Breast epithelium (tissue), 3 donors: ENCODE results near the gene IFNL4.

Experiments
- POLR2A ChIP-seq: fragments of 450-650 bp; IDR thresholded peaks from one replicate; pipeline ENCODE4 v1.6.1; 2016; ENCODE audit warnings: antibody characterized with exemption, mild to moderate bottlenecking, moderate library complexity
- TF ChIP-seq, protein P1 (sequence below), 3 donors: fragments of 450-650 bp; IDR thresholded peaks; one replicate each; pipeline ENCODE4 v1.5.1; 2016 to 2017; ENCODE audit warnings: antibody characterized with exemption in 3 of 3, mild to moderate bottlenecking in 3 of 3, moderate library complexity in 3 of 3

DNA sequence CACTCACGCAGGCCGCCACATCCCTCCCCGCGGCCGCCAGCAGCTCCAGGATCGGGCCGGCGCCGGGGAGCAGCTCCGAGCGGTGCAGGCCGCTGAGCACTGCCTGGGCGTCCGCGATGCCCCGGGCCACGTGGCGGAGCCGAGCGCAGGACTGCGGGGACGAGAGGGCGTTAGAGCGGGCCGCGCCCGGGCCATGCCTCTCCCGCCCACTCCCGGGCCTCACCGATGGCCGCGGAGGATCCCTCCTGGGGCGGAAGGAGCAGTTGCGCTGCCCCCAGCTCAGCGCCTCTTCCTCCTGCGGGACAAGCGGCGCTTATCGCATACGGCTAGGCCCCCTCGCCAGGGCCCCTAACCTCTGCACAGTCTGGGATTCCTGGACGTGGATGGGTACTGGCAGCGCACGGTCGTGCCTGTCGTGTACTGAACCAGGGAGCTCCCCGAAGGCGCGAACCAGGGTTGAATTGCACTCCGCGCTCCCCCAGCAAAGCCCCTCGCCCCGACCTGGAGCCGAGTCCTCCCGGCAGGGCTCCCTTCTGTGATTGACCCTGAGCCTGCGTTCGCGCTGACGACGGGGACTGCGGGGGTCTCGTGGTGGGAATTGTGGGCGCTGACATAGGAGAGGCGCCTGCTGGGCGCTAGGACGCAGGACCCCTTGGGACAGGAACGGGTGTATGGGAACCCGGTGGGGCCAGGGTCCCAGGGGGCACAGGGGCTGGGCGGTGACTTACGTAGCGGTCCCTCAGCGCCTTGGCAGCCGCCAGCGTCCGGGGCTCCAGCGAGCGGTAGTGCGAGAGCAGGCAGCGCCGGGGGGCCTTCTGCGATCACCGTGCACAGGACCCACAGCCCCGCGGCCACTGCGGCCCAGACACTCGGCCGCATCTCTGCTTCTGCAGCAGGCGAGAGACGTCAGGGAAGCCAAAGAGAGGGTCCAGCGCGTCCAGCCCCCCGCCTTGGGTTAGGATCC lies 673 bp downstream of the IFNL4 start:
- TF ChIP-seq, protein P1, sequence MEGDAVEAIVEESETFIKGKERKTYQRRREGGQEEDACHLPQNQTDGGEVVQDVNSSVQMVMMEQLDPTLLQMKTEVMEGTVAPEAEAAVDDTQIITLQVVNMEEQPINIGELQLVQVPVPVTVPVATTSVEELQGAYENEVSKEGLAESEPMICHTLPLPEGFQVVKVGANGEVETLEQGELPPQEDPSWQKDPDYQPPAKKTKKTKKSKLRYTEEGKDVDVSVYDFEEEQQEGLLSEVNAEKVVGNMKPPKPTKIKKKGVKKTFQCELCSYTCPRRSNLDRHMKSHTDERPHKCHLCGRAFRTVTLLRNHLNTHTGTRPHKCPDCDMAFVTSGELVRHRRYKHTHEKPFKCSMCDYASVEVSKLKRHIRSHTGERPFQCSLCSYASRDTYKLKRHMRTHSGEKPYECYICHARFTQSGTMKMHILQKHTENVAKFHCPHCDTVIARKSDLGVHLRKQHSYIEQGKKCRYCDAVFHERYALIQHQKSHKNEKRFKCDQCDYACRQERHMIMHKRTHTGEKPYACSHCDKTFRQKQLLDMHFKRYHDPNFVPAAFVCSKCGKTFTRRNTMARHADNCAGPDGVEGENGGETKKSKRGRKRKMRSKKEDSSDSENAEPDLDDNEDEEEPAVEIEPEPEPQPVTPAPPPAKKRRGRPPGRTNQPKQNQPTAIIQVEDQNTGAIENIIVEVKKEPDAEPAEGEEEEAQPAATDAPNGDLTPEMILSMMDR (IDR thresholded peaks at IDR 0.05): no peak
- no peak for TF ChIP-seq POLR2A
